Epidermal melanocyte (primary cell): ENCODE results near the gene EIF4E2.

Experiments used
- DNase-seq: peaks from one replicate; pipeline ENCODE4 v3.0.0; 2011; ENCODE audit warnings: low spot score; ENCODE audit not compliant: insufficient read length

The EIF4E2 gene

DNA sequence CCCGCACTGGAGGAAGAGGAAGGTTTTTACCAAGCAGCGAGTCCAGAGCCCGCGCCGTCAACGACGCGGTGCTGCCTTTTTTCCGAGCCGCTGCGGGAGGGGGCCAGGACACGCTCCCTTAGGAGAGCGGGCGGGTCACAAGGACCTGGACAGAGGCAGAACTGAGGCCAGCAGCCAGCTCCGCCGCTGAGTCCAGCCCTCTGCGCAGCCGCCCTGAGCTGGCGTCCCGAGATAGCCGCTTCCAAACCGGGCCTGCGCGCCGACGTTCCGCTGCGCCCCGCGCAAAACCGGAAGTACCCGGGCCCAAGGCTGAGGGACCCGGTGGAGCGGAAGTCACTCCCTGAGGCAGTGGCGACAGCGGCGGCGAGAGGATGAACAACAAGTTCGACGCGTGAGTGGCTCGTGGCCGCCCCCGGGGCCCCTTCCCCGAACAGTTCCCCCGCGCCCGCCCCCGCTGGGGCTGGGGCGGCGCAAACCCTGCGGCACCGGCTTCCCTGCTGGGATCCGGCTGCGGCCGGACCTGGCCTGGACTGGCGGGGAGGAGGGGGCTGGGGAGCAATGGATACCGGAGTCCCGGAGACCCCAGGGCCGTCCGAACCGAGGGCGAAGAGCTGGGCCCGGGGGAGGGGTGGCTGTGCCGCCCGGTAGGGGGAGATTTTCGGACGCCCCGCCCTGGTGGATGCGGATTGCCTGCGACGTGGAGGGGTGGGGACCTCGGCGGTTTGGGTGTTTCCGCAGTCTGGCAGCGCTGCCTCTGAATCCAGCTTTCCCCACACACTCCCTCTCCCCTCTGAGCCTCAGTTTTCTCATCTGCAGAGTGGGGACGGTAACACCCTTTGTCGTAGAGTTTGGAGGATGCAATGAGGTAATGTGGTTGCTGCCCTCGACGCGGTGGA is at the start of gene EIF4E2, which contains the start of gene TIGD1:
EIF4E2 (plus strand) TSS at position 336 of the 896 bp plus-strand sequence; CDS start at position 372, 36 bp downstream.
TIGD1 (minus strand) TSS at position 204 of the 896 bp plus-strand sequence. CDS start 675 bp downstream, outside the sequence.
- peak; percentile 97 for DNase-seq

DNA sequence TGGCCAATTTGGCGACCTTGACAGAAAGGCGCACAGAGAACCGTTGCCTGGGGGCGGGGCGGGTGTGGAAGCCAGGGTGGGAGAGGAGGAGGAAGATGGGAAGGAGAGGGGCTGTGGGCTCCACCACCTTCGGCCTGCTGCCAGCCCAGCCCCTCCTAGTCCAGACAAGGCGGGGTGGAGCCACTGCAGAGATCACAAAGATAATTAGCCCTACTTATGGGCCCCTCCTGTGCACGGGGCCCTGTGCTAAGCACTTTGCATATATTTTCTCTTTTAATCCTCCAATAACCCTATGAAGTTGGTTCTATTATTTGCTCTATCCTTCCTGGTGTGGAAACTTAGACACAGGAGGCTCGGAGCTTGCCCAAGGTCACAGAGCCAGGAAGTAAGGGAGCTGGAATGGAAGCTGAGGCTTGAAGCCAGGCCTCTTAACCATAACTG is 49.1 kb upstream of the EIF4E2 start:
- no peak for DNase-seq

DNA sequence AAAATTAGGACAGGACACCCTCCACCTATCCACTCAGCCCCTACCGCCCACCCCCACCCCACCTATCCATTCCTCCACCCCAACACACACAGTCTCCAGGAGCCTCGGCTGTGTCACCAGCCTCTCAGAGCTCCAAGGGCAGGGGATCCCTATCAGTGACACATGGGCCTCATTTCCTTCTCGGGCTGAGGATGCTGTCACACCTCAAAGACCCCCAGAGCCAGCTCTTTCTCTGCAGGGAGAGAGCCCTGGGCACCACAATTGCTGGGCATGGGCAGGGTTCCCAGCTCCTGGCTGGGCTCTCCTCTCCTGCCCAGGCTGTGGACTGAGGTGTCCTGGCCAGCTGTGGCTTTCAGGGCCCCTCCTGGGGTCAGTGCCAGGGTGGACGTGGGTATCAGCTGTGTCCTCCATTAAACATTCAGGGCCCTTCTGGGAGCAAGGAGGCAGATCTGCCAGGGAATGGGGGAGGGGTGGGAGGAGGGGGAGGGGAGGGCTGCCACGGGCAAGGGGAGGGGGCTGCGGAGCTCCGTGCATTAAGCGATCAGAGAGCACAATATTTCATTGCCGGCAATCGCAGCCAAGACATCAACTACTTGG is 48.6 kb upstream of the EIF4E2 start:
- DNase-seq = no peak

- no peak for DNase-seq
These were observed 48.0 kb upstream of the EIF4E2 start for GRCh38 chr2:232502511-232502910.

DNA sequence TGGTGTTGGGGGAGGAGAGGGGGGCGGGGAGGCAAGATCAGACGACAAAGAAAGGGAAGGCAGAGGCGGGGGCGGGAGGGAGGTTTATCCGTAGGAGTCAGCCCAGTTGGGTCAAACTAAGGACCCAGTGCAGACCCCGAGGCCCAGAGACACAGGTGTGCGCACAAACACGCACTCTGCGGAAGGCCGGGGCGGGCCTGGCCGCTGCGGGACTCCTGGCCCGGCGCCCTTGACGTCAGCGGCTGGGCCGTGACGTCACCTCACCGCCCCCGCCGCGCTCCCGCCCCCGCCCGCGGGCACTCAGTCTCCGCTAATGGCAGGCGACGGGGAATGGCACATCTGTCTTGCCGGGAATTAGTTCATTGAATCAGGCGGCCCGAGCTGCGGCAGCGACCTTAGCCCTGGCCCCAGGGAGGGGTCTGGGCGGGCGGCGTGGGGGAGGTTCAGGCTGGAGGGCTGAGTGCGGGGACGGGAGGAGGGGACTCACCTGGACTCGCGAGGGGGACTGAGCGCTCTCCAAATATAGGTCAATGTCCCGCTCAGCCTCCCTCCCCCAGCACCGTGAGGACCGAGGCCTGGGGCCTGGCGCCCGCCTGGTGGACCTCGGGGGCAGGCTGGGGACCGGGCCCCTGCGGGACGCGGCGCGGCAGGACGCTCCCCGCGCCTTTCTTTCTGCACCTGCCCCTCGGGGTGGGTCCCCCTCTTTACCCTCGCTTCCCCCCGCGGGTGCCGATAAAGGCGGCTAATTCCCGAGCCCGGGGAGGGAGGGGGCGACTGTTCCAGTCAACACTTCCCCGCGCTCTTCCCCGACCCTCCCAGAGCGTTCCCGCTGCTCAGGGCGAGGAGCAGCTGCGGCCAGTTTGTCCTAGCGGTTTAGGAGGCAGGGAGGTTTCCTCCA is 47.3 kb upstream of the EIF4E2 start:
- DNase-seq = no peak

- DNase-seq = no peak
These were observed 46.6 kb upstream of the EIF4E2 start for GRCh38 chr2:232503809-232504323.

- no peak for DNase-seq
These were observed 46.1 kb upstream of the EIF4E2 start for GRCh38 chr2:232504438-232504837.

DNA sequence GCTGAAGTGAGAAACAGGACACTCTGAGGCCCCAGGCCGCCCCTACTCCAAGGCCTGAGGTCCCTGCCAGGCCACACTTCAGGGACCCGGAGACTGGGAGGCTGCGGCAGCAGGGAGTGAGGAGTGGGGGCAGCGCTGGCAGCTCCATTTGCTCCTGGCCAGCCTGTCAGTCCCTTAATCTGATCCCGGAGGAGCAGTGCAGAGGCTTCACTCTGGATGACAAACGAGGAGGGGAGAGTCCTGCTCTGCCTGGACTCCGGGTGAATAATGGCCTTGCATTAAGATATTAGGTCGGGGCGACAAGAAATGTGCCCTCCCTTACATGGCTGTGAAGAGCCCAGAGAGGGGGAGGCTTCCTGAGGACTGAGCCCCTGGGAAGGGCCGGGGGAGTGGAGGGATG is 44.6 kb upstream of the EIF4E2 start:
- no peak for DNase-seq

- DNase-seq = no peak
These were observed 43.8 kb upstream of the EIF4E2 start for GRCh38 chr2:232506709-232507108.

GRCh38 chr2:232508251-232508650 is 42.2 kb upstream of the EIF4E2 start:
- no peak for DNase-seq

- no peak for DNase-seq
These were observed 39.1 kb upstream of the EIF4E2 start for GRCh38 chr2:232511336-232511890.

DNA sequence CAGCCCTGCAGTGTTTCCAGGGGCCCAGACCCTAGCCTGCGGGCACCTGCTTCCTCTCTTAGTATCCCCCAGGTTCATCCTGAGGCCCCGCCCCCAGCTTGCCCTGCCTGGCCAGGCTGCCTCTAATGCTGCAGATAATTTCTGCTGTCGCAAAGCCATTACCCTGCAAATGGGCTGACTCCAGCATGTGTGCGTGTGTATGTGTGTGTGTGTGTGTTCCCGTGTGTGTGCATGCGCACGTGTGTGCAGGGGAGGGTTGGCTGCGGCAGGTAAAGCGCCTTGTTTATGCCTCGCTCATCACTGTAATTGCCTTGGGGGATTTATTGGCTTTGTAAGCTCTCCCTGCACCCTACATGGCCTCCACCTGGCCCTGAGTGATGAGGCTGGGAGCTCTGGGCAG is 37.9 kb upstream of the EIF4E2 start:
- no peak for DNase-seq

GRCh38 chr2:232513353-232513752 is 37.1 kb upstream of the EIF4E2 start:
- no peak for DNase-seq

- no peak for DNase-seq
These were observed 34.9 kb upstream of the EIF4E2 start for GRCh38 chr2:232515639-232516038.

DNA sequence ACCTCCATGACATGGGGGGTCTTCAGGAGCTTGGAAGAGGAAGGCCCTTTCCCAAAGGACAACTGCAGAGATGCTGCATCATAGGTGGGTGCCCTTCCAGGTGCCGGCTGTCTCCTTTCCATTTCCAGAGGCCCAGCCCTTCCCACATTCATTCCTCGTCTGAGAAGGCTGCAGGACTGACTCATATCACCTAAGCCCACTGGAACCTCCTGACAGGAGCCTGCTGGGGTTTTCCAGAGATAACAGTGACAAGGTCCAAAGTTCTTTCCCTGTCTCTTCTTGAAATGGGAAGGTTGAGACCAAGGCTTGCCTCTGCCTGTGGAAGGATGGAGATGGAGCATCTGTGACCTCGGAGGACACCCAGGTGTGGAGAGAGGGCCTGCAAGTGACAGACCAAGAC is 33.9 kb upstream of the EIF4E2 start:
- DNase-seq = no peak

DNA sequence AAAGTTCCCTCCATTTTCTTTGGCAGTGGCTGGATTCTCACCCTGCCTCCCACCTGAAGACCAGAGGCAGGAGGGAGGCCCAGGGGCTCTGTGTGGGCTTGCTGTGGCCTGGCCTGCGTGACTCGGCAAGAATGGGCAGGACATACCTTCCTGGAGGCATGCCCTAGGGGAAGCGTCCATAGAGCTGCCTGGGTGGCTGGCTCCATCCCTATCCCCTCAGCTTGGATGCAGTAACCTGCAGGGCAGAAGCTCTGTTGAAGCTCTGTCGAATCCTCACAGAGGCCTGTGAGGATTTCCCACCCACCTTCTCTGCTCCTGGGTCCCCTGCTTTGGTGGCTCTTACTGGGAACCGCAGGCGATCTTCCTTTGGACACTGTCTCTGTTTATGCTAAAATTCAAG is 31.6 kb upstream of the EIF4E2 start:
- DNase-seq = no peak

DNA sequence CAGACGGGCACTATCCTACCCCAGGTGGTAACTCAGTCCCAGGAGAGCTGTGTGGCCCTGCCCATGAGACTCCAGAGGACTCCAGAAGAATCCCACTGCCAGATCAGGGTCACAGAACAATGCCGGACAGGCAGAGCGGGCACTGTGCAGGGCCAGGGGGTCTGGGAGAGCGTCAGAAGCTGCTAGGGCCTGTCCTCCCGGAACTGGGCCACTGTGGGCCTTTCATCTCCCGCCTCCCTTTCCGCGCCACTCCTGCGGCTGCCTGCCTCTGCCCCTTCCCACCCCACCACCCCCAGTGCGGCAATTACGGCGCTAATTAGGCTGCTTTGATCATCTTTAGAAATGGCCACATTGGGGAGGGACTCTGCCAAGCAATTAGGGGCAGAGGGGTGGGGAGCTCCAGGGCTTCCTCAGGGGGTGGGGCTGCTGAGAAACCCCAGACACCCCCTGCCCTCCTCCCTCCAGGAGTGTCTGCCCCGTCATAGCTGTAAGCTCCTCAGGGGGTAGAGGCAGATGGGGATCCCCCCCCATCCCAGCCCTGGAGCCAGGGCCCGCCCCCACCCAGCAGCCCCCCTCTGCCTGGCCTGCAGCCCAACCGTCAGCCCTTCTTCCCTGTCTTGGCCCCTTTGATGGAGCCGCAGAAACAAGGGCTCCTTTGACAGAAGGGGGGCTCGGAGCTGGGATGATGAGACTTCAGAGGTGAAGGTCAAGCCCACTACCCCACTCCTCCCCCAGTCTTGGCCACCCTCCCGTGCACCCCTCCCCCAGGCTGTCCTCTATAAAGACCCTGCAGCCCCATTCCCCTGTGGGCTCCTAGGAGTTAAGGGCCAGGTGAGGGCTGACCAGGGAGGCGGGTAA is 30.7 kb upstream of the EIF4E2 start, which contains the start of gene PRSS56:
PRSS56 (plus strand) TSS at position 808 of the 858 bp plus-strand sequence. CDS start 211 bp downstream, outside the sequence.
- DNase-seq = no peak

- DNase-seq = no peak
These were observed 30.0 kb upstream of the EIF4E2 start for GRCh38 chr2:232520489-232520888.

DNA sequence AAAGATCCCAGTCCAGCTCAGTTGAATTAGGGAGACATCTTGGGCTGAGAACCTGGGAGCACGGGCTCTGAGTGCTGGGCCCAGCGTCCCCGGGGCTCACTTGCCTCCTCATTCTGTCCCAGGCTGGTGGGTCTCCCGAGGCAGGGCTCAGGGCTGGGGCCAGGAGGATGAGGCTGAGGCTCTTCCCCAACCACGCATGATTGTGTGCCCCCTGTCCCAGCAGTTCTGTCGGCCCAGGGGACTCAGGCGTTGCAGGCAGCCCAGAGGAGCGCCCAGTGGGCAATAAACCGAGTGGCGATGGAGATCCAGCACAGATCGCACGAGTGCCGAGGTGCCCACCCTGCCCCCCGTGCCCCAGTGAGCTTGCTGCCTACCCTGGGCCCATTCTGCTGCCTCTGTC is 29.4 kb upstream of the EIF4E2 start:
- DNase-seq = no peak
